Stimulated activated CD8-positive, alpha-beta memory T cell treated with anti-CD3 and anti-CD28 coated beads, Interleukin-15, amount 100 ng/mL, for 1 hour (primary cell): ENCODE measurements around the gene CCDC54.

Experiments used
- DNase-seq: peaks from one replicate; pipeline ENCODE4 v3.0.0-alpha.2; 2020; ENCODE audit warnings: low read depth

CCDC54 gene

DNA sequence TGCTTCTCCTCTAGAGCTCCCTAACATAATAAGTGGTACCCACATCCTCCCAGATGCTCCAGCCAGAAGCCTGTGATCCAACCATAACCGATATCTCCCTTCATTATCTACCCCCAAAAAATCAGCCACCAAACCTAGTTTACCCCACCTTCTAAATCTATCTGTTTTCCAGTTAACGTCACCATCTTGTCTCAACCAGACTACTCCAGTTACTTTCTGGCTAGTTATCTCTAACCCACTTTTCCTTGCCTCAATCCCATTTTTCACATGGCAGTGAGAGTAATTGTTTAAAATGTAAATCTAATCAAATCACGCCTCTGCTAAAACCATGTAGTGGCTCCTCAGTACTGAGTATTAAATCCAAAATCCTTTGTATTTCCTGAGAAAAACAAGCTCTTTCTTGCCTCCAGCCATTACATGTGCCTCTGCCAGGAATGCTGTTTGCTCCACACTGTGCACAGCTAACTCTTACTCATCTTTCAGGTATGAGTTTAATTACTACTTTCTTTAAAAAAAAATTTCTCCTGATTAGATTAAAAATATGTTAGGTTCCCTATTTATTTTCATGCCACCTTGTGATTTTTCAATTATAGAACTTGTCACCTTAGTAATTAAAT lies 15.4 kb downstream of the CCDC54 start:
- DNase-seq, result no peak

DNA sequence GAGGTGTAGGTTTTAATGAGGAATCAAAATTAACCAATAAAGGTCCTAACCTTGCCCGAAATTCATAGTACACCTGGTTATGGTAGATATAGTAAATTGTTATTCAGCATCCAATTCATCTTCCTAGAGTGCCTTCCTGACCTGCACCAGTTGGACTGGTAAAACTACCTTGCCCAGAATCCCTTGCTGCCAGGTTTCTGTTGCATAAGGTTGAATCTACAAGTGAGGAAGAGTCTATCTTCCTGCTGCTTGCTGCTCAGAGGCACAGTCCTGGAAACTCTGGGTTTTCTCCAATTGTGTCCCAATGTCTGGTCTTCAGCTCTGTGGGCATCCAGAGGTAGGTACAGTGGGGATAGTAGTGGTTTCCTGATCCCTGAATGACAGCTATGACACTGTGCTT lies 17.3 kb downstream of the CCDC54 start:
- DNase-seq, result no peak

DNA sequence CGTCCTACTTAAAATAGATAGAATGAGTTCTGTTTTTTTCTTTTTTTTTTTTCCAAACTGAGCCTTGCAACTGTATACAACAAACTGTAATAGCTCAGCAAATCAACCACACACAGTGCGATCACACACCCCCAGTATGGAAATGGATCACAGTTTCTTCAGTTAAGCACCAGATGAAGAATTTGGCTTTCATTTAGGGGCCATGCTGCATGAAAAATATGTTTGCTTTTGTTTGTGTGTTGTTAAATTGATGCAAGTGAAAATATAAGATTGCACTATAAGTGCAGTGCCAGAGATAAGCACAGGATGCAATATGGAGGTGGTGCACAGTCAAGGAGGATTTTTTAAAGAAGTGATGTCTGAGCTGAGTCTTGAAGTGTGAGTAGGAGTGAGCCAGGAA lies 17.8 kb downstream of the CCDC54 start:
- no peak for DNase-seq

DNA sequence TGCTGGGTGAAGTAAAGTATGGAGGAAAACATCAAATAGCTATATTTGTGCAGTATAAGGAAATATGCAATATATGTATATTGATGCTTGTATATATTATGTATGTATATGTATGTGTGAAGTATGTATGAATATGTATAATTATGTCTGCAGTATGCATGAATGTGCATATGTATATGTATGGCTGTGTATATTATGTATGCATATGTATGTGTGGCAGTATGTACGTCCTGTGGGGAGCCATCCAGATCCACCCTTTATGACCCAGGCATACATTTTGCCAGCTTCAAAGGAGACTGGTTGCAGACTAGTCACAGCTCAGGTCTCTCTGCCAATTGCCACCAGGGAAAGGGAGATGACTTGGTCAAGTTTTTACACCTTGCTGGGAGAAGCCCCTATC lies 24.1 kb downstream of the CCDC54 start:
- no peak for DNase-seq

DNA sequence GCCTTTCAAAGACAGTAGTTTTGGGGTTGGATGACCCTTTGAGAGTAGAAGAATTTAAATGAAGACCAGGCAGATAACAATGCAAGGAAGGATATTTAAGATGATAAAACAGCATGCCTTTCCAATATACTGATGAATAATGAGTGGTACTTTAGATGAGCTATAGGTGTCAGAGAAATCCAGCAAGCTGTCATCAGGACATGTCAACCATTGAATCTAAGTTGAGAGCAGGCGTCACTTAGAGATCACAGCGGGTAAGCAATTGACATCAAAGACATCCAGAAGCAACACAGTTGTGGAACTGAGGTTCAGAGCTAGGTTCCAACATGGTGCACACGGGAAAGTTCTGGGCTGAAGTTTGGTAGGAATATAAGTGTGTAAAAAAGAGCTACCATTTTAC lies 25.0 kb downstream of the CCDC54 start:
- DNase-seq, result no peak

DNA sequence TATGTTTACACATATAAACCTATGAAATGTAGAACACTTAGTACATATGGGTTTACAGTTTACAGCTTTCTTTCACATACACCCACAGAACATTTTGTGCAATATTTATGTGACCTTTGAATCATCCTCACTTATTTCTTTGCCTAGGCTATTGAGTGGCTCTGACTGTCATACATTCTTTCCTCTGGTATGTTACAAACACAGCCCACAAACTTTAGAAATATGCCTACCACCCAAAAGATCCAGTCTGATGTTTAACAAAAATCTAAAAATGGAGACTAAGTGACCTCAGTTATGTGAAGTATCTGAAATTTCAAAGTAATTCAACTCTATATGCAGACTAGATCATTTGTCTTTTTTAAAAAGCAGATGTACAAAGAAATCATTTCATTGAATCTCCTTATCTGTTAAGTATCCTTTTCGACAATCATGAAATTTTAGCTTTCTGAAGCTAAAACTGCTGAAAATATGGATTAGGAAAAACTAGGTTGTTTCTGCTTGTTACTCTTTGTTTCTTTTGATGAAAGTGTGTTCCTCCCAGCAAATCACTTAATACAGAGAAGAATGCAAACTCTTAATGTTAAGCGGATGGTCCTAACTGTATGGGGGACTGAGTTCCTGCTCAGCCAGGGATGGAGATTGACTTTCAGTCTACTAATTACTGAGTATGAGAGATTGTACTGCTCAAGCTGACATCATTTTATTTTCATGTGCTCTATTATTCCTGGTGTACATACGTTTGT lies 27.7 kb downstream of the CCDC54 start:
- DNase-seq, result no peak

DNA sequence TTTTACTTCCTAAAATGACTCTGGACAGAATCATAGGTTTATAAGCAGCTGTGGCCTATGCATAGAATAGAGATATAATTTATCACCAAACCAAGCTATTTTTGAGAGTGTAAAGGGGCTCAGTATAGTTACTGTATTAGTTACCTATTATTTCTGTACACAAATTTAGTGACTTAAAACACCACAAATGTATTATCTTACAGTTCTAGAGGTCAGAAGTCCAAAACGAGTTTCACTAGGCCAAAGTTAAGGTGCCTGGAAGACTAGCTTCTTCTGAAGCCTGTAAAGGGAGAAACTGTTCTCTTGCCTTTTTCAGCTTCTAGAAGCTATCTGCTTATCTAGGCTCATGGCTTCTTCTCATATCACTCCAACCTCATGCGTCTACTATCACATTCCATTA lies 30.1 kb downstream of the CCDC54 start:
- DNase-seq, result no peak

DNA sequence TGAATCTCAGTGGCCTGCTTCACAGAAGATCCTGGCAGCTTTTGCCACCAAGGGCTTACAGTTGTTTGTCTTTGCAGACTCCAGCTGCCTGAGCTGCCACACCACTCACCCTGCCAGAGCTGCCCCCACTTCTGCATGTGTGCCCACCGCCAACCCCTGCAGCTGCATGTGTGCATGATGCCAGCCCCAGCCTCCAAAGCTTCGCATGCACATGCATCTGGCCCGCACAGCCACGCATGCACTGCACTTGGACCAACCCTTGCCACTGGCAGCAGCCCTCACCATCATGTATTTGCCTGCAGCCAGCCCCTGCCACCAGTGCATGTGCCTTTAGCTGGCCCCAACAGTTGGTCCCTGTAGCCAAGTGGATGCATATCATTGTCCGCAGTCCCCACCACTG lies 31.3 kb downstream of the CCDC54 start:
- no peak for DNase-seq

DNA sequence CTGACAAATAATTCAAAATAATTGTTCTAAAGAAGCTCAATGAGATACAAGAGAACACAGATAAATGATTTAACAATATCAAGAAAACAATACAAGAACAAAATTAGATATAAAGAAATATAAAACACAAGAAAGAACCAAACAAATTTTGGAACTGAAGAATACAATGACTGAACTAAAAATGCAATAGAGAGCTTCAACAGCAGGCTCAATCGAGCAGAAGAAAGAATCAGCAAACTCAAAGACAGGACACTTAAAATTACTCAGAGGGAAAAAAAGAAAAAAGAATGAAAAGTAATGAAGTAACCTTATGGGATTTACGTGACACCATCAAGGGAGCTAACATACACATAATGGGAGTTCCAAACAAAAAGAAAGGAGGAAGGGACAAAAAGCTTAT lies 32.1 kb downstream of the CCDC54 start:
- no peak for DNase-seq

DNA sequence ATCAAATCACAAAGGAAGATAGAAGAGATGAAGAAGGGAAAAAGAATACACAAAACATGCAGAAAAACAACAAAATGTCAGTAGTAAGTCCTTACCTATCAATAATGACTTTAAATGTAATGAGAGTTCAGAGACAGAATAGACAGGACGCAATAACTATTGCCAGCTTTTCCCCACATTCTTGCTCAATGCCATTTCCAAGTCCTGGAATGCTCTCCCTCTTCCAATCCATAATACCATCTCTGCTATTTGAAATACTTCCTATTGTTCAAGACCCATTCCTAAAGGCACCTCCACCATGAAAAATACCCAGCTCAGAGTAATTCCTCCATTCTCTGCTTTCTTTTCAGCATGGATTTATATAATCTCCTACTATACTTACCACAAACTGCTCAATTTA lies 33.4 kb downstream of the CCDC54 start:
- DNase-seq, result no peak

DNA sequence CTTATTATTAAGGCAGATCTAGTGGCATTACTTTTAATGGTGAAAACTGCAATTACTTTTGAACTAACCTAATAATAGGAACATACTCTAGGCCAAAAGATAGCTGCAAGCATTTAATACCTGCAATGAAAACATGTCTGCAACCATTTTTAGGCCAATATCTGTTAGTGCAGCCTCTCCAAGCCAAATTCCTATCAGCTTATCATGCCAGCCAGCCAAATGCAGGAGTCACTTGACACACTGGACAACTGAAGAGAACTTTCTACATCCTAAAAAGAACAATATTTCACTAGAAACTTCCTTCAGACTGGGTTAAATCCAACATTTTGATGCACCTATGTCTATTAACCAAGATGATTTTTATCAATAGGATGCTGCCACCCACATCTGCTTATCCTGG lies 33.8 kb downstream of the CCDC54 start:
- no peak for DNase-seq

DNA sequence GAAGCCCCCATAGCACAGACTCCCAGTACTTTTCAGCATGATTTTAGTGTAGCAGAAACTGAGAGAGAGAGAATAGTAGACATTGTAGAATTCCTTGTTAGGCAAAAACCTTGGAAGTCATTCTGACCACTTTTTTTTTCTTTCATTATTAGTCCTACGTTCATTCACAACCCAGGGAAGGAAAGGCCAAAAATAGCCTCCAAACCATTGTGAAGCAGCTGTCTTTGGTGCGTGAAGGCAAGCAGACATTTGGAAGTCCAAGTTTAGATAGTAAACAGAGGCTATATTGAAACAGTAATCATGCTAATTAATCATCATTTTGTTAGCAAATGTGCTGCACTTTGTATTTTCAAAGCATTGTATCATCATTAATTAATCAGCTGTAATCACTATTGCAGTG lies 34.5 kb downstream of the CCDC54 start:
- DNase-seq, result no peak

DNA sequence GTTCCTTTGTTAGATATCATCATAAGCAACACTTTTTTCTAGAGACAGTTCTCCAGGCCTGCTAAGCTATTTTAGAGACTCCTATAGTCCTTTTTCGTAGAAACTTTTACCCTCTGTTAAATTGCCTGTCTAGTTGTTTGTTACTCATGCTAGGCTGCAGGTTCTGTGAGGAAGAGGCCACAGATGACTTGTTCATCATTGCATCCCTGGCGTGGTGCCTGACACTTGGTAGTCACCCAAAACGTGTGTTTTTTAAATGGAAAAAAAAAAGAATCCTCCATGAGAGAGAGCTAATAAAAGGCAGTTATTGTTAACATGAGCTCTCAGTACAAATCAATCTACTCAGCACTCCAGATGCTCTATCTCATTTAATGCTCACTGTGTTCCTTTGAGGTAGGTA lies 35.1 kb downstream of the CCDC54 start:
- DNase-seq, result no peak

DNA sequence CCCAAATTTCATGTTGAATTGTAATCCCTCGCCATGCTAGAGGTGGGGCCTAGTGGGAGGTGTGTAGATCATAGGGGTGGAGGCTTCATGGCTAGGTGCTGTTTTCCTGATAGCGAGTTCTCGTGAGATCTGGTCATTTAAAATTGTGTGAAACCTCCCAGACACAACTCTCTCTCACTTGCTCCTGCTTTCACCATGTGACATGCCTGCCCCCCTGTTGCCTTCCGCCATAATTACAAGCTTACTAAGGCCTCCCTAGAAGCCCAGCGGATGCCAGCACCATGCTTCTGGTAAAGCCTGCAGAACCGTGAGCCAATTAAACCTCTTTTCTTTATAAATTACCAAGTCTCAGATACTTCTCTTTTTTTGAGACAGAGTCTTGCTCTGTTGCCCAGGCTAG lies 36.0 kb downstream of the CCDC54 start:
- DNase-seq, result no peak

DNA sequence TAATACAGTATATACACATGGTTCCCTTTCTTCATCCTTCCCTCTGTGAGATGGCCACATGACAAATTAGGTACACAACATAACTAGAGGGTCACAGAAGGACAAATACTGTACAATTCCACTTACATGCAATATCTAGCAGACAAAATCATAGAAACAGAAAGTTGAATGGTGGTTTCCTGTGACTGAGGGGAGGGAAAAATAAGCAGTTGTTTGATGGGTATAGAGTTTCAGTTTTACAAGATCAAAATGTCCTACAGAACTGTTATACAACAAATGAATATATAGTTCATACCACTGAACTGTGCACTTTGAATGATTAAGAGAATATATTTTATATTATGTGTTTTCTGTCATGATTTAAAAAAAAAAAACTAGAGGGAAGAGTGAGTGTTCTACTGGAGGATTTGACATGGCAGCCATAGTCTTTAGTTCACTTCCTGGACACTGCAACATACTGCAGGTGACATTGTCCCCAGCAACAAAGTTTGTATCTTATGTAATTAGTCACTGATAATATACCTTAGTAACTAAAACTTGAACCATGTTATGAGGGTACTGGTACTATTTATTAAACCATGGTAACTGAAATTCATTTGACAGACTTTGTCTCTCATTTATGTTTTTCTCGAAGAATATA lies 37.2 kb downstream of the CCDC54 start:
- no peak for DNase-seq

DNA sequence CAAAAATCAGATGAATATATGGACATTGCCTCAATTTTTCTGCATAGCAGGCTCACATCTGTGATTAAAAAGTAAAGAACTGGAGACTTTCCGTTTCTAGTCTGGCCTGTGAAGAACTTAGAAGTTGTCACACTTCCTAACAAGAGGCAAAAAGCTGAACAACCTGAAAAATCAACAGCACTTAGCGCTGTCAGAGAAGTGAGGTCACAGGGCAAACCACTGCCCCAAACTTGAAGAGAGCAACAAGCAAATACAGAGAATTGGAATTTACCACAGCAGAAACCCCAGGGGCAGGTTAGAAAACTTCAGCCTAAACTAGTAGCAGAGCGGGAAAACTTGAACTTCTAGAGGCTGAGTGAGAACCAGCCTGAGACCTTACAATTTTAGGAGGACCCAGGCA lies 38.9 kb downstream of the CCDC54 start:
- no peak for DNase-seq

DNA sequence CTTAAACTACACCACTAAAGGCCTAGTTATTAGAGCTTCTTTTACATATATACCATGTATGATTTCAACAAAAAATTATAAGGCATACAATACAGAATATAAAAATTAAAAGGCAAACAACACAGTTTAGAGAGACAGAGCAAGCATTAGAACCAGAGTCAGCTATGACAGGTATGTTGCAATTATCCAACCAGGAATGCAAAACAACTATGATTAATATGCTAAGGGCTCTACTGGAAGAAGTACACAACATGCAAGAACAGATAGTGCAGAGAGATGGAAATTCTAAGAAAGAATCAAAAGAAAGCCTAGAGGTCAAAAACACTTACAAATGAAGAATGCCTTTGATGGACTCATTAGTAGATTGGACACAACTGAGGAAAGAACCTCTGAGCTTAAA lies 39.6 kb downstream of the CCDC54 start:
- no peak for DNase-seq

DNA sequence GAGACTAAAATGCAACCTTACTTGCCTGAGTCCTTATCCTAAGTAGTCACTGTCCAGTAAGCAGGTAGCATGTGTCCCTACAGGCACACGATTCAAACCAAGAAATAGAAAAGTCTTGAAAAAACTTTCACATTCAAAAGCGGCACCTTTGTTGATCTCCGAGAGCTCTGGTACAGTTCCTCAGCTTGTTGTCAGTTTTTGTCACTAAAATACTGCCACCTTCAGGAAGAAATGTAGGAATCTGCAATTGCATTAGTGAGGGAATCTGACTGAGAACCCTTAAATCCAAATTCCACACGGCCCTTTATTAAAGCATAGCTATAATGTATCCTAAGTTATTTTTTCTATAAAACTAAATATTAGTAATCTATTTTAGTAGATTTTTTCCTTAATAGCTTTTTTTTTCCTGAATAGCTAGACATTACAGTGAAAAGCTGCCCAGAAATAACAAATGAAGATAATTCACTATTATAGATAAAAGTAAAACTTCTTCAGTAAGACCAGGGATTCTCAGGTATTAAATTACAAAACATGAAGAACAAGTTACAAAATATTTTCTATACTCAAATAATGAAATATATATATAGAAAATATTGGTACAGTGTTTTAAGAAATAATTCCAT lies 44.0 kb downstream of the CCDC54 start:
- no peak for DNase-seq

DNA sequence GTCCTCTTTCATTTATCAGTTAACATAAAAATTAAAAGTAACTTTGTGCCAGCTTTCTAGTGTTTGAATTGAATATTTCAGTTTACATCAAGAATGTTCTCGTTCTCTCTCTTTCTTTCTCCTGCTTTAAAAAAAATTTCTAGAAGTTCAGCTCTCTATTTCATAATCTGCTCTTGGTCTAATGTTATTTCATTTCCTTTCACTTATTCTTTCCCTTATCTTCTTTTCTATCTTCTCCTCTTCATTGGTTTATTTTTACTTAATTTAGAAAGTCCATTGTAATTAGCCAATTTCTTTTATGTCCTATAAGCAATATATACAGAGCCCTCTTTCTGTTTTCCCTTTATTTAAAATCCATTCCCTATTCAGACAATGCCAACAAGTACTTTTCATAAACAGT lies 44.6 kb downstream of the CCDC54 start:
- DNase-seq, result no peak

DNA sequence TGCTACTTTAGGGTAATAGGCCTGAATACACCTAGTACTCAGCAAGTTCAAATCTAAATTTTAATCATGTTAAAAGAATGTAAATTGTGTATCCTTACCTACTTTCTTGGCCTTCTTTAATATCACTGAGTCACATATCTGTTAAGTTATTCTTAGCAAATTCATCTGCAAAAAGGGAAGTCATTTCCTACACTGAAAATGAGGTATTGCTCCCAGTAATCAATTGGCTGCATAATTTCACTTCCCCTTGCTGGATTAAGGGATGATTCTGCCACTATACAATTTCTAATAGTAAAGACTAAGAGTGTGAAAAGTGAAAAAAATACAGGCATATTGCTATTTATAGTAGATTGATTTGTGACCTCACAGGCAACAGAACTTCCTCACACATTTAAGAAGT lies 47.8 kb downstream of the CCDC54 start:
- DNase-seq, result no peak

DNA sequence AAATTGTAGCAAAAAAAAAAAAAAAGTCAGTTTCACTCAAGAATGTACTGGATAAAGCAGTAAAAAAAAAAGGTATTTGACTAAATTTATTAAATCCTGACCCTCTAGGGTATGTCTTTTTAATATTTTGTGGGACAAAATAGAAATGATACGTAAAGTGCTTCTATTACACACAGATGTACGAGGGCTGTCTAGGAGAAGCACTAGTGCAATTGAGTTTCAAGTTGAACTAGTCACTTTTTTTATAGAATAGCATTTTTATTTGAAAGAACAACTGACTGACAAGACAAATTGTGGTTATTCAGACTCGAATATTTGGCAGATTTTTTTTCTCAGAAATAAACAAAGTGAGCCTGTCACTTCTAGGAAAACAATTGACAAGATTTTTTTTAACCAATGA lies 49.0 kb downstream of the CCDC54 start:
- no peak for DNase-seq
